TTC549 (cell line): ENCODE results near the gene MRTFA.

ENCODE experiments used
- FAIRE-seq: peaks from 2 replicates; lab custom pipeline; 2012; peaks lifted over from hg19 to GRCh38; lab: Jason Lieb, UNC

The MRTFA gene

GRCh38 chr22:40422558-40423309 lies 213.8 kb downstream of the MRTFA start:
- FAIRE-seq = no peak

GRCh38 chr22:40421941-40422340 lies 214.6 kb downstream of the MRTFA start:
- no peak for FAIRE-seq

- no peak for FAIRE-seq
Observed at GRCh38 chr22:40421082-40421350, 215.5 kb downstream of the MRTFA start.

- FAIRE-seq = no peak
Observed at GRCh38 chr22:40420341-40421081, 216.0 kb downstream of the MRTFA start.

- no peak for FAIRE-seq
Observed at GRCh38 chr22:40419718-40420117, 216.8 kb downstream of the MRTFA start.

GRCh38 chr22:40418366-40419201 lies 217.9 kb downstream of the MRTFA start:
- no peak for FAIRE-seq

GRCh38 chr22:40417881-40418280 lies 218.6 kb downstream of the MRTFA start:
- no peak for FAIRE-seq

GRCh38 chr22:40417041-40417440 lies 219.5 kb downstream of the MRTFA start:
- no peak for FAIRE-seq

- no peak for FAIRE-seq
Observed at GRCh38 chr22:40416636-40417035, 219.9 kb downstream of the MRTFA start.

GRCh38 chr22:40416267-40416570 lies 220.3 kb downstream of the MRTFA start:
- no peak for FAIRE-seq

GRCh38 chr22:40415531-40416266 lies 220.8 kb downstream of the MRTFA start:
- FAIRE-seq = no peak

GRCh38 chr22:40414838-40415505 lies 221.5 kb downstream of the MRTFA start:
- FAIRE-seq = no peak

- no peak for FAIRE-seq
Observed at GRCh38 chr22:40414311-40414710, 222.2 kb downstream of the MRTFA start.

- FAIRE-seq = no peak
Observed at GRCh38 chr22:40413873-40414272, 222.6 kb downstream of the MRTFA start.

GRCh38 chr22:40412441-40412840 lies 224.1 kb downstream of the MRTFA start:
- no peak for FAIRE-seq

GRCh38 chr22:40411506-40411861 lies 225.0 kb downstream of the MRTFA start:
- no peak for FAIRE-seq

GRCh38 chr22:40410731-40411505 lies 225.6 kb downstream of the MRTFA start:
- no peak for FAIRE-seq

- FAIRE-seq = no peak
Observed at GRCh38 chr22:40410272-40410671, 226.2 kb downstream of the MRTFA start.

- FAIRE-seq = no peak
Observed at GRCh38 chr22:40409613-40410113, 226.9 kb downstream of the MRTFA start.

- no peak for FAIRE-seq
Observed at GRCh38 chr22:40408718-40409612, 227.6 kb downstream of the MRTFA start.
